ENCODE measurements around the gene BCL2L1.

BCL2L1 gene

DNA sequence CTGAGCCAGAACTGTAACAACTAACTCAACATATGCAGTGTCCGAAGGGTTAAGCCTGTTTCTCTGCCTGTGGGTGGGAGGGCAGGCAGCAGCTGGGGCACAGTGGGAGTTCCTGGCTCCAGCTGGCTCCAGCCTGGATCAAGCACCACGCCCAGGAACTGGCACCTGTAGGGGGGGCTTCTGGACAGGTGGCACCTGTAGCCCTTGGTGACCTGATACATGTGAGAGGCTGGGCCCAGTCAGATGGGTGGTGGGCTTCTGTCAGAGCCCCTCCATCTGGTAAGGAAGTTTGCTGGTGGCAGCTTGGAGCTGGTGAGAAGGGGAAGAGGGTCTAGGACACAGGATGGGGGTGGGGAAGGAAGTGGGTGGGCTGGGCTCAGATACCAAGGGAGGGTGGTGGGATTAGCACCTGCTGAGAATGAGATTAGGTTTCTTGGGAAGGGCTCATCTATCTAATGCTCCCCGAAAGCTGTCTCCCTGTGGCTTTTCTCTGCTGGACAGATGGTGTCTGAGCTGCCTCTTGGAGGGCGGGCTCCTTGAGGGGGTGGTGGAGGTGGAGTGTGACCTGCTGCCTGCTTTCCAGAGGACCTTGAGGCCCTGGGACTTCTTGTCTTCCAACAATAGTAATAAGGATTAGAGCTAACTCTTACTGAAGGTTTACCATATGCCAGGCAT is 28.5 kb downstream of the BCL2L1 start:
- Histone ChIP-seq H3K36me3 (ENCODE audit: control insufficient read depth in 5 of 5, insufficient read depth in 5 of 5, low read length in 5 of 5) (peaks cover 0 to 10% (median 5%) of the 10 kb centered on the region in 5 donors), H3K9me3 (ENCODE audit: control insufficient read depth in 5 of 5, low read length in 5 of 5) (no peaks in the 10 kb centered on the region), H3K27ac (ENCODE audit: low read depth, low read length) (peak overlapping the region; percentile 77), H3K4me3 (ENCODE audit: low read depth in 1 of 5, low read length in 5 of 5) (no peak overlapping the region), H3K4me1 (ENCODE audit: control insufficient read depth in 5 of 5, insufficient read depth in 5 of 5, low read length in 5 of 5) (peaks cover 11 to 55% (median 42%) of the 10 kb centered on the region in 5 donors), H3K27me3 (ENCODE audit: control insufficient read depth in 5 of 5, insufficient read depth in 4 of 5, low read length in 5 of 5) (no peaks in the 10 kb centered on the region), H3K9ac (ENCODE audit: low read length in 5 of 5) (peak overlapping the region in 2 of 5 donors; percentile 41 to 69)

DNA sequence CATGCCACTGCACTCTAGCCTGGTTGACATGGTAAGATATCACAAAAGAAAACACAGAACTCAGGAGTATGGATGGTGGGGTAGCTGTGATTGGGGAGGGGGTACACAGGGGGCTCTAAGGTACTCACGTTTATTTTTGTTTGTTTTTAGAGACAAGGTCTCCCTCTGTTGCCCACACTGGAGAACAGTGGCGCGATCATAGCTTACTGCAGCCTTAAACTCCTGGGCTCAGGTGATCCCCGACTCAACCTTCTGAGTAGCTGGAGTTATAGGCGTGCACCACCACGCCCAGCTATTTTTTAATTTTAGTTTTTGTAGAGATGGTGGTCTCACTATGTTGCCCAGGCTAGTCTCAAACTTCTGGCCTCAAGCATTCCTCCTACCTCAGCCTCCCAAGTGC is 29.3 kb downstream of the BCL2L1 start:
- H3K9me3 ChIP-seq (ENCODE audit: control insufficient read depth in 5 of 5, low read length in 5 of 5): no peaks in the 10 kb centered on the region
- H3K27ac ChIP-seq (ENCODE audit: low read depth, low read length): no peak overlapping the region
- peaks cover 9 to 48% (median 35%) of the 10 kb centered on the region in 5 donors for H3K4me1 ChIP-seq (ENCODE audit: control insufficient read depth in 5 of 5, insufficient read depth in 5 of 5, low read length in 5 of 5)
- no peak overlapping the region for H3K4me3 ChIP-seq (ENCODE audit: low read depth in 1 of 5, low read length in 5 of 5)
- no peaks in the 10 kb centered on the region for H3K27me3 ChIP-seq (ENCODE audit: control insufficient read depth in 5 of 5, insufficient read depth in 4 of 5, low read length in 5 of 5)
- peaks cover 0 to 13% (median 5%) of the 10 kb centered on the region in 5 donors for H3K36me3 ChIP-seq (ENCODE audit: control insufficient read depth in 5 of 5, insufficient read depth in 5 of 5, low read length in 5 of 5)
- H3K9ac ChIP-seq (ENCODE audit: low read length in 5 of 5): no peak overlapping the region

DNA sequence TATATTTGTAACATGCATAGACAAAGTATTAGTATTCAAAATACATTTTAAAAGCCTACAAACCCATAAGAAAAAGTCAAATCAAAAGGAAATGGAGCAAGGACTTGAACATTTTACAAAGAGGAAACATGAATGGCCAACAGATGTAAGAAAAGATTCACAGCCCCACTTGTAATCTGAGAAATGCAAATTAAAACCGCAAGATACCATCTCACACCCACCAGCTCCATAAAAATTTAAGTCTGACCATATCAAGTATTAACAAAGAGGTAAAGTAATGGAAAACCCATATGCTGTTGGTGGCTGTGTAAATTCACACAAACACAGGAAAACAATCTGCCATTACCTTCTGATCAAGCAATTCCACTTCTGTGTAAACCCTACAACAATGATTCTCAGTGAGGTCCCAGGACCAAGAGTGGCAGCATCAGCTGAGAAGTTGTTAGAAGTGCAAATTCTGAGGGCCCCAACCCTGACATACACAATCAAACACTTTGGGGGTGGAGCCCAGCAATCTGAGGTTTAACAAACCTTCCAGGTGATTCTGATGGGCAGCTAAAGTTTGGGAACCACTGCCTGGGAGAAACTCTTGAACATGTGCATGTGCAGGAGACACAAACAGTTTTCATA is 30.9 kb downstream of the BCL2L1 start:
- no peaks in the 10 kb centered on the region for H3K27me3 ChIP-seq (ENCODE audit: control insufficient read depth in 5 of 5, insufficient read depth in 4 of 5, low read length in 5 of 5)
- H3K36me3 ChIP-seq (ENCODE audit: control insufficient read depth in 5 of 5, insufficient read depth in 5 of 5, low read length in 5 of 5): peaks cover 0 to 19% (median 5%) of the 10 kb centered on the region in 5 donors
- H3K9me3 ChIP-seq (ENCODE audit: control insufficient read depth in 5 of 5, low read length in 5 of 5): no peaks in the 10 kb centered on the region
- H3K4me1 ChIP-seq (ENCODE audit: control insufficient read depth in 5 of 5, insufficient read depth in 5 of 5, low read length in 5 of 5): peaks cover 9 to 45% (median 32%) of the 10 kb centered on the region in 5 donors
- H3K4me3 ChIP-seq (ENCODE audit: low read depth in 1 of 5, low read length in 5 of 5): no peak overlapping the region
- peak overlapping the region; percentile 44 for H3K27ac ChIP-seq (ENCODE audit: low read depth, low read length)
- no peak overlapping the region for H3K9ac ChIP-seq (ENCODE audit: low read length in 5 of 5)

DNA sequence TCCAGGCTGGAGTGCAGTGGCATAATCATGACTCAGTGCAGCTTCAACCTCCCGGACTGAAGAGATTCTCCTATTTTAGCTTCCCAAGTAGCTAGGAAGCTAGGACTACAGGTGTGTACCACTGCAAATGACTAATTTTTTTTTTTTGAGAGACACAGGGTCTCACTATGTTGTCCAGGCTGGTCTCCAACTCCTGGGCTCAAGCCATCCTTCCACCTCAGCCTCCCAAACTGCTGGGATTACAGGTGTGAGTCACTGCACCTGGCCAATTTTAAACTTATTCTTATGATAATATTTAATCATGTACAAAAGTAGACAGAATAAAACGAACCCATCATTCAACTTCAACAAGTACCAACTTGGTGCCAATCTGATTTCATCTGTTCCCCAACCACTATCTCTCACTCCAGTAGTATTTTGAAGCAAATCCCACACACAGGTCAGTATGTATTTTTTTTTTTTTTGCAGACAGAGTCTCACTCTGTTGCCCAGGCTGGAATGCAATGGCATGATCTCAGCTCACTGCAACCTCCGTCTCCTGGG is 32.5 kb downstream of the BCL2L1 start:
- H3K9me3 ChIP-seq (ENCODE audit: control insufficient read depth in 5 of 5, low read length in 5 of 5): no peaks in the 10 kb centered on the region
- peaks cover 0 to 27% (median 3%) of the 10 kb centered on the region in 5 donors for H3K36me3 ChIP-seq (ENCODE audit: control insufficient read depth in 5 of 5, insufficient read depth in 5 of 5, low read length in 5 of 5)
- H3K4me1 ChIP-seq (ENCODE audit: control insufficient read depth in 5 of 5, insufficient read depth in 5 of 5, low read length in 5 of 5): peaks cover 3 to 42% (median 20%) of the 10 kb centered on the region in 5 donors

DNA sequence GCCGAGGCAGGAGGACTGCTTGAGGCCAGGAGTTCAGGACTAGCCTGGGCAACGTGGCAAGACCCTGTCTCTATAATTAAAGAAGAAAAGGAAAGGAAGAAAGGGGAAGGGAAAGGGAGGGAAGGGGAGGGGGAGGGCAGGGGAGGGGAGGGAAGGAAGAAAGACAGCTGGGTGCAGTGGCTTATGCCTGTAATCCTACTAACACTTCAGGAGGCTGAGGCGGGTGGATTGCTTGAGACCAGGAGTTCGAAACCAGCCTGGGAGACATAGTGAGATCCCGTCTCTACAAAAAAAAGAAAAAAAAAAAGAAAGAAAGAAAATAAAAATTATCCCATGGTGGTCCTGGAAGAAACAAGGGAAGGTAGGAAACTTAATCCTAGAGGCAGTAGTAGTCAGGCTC is 33.5 kb downstream of the BCL2L1 start:
- H3K4me3 ChIP-seq (ENCODE audit: low read depth in 1 of 5, low read length in 5 of 5): no peak overlapping the region
- H3K36me3 ChIP-seq (ENCODE audit: control insufficient read depth in 5 of 5, insufficient read depth in 5 of 5, low read length in 5 of 5): peaks cover 0 to 33% (median 5%) of the 10 kb centered on the region in 5 donors
- no peak overlapping the region for H3K9ac ChIP-seq (ENCODE audit: low read length in 5 of 5)
- H3K27me3 ChIP-seq (ENCODE audit: control insufficient read depth in 5 of 5, insufficient read depth in 4 of 5, low read length in 5 of 5): no peaks in the 10 kb centered on the region
- peaks cover 3 to 40% (median 10%) of the 10 kb centered on the region in 5 donors for H3K4me1 ChIP-seq (ENCODE audit: control insufficient read depth in 5 of 5, insufficient read depth in 5 of 5, low read length in 5 of 5)
- H3K9me3 ChIP-seq (ENCODE audit: control insufficient read depth in 5 of 5, low read length in 5 of 5): no peaks in the 10 kb centered on the region
- H3K27ac ChIP-seq (ENCODE audit: low read depth, low read length): no peak overlapping the region

More for the DNA sequence above, 32.5 kb downstream of the BCL2L1 start:
- Histone ChIP-seq H3K4me3 (ENCODE audit: low read depth in 1 of 5, low read length in 5 of 5) (no peak overlapping the region), H3K9ac (ENCODE audit: low read length in 5 of 5) (no peak overlapping the region), H3K27me3 (ENCODE audit: control insufficient read depth in 5 of 5, insufficient read depth in 4 of 5, low read length in 5 of 5) (no peaks in the 10 kb centered on the region), H3K27ac (ENCODE audit: low read depth, low read length) (no peak overlapping the region)

DNA sequence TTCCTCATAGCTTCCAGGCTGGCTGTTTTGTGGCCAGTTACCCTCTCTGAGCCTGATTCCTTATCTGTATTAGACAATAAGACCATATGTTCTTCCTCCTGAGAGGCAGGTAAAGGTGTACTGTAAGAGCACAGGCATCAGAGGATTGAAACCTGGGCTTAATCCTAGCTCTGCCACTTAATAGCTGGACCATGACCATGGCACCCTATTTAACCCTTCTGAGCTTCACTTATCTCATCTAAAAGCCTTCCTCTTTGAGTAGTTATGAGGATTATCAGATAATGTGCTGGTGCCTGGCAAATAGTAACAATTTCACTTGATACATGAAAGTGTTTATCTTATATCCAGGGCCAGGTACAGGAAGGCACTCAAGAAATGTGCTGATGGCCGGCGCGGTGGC is 34.9 kb downstream of the BCL2L1 start:
- H3K4me1 ChIP-seq (ENCODE audit: control insufficient read depth in 5 of 5, insufficient read depth in 5 of 5, low read length in 5 of 5): peaks cover 3 to 39% (median 7%) of the 10 kb centered on the region in 5 donors
- no peaks in the 10 kb centered on the region for H3K9me3 ChIP-seq (ENCODE audit: control insufficient read depth in 5 of 5, low read length in 5 of 5)
- H3K9ac ChIP-seq (ENCODE audit: low read length in 5 of 5): no peak overlapping the region
- no peak overlapping the region for H3K4me3 ChIP-seq (ENCODE audit: low read depth in 1 of 5, low read length in 5 of 5)
- no peaks in the 10 kb centered on the region for H3K27me3 ChIP-seq (ENCODE audit: control insufficient read depth in 5 of 5, insufficient read depth in 4 of 5, low read length in 5 of 5)
- H3K27ac ChIP-seq (ENCODE audit: low read depth, low read length): no peak overlapping the region
- peaks cover 0 to 35% (median 8%) of the 10 kb centered on the region in 5 donors for H3K36me3 ChIP-seq (ENCODE audit: control insufficient read depth in 5 of 5, insufficient read depth in 5 of 5, low read length in 5 of 5)

DNA sequence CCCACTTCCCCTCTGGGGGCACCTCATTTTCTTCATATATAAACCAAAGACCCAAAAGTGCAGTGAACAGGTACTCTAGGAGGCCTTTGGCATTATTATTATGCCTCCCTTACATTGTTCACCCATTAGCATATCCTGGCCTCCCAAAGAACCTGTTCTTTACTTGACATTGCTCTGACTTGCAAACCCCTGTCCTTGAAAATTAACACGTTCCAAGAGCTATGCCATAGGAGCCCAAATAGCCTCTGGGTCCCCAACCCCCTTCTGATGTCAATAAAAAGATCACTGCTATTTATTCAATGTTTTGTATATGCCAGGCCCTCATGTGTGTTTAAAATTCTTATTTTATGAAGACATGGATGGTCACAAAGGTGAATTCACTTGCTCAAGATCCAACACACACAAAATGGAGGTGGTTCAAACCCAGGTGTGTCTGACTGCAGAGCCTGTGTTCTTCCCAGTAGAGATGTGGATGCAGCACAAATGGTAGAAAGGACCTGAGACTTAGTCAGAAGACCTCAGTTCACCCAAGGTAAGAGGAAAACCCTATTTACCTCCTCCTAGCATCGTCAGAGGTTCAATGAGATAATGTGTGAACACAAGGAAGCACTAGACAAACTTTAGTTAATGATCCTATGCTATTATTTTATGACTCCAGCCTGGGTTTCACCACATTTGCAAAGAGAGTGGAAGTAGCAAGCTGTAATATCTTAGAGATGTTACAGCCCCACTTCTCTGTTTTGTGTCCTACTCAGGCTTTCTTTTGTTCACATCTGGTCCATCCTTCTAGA is 36.6 kb downstream of the BCL2L1 start:
- Histone ChIP-seq H3K27ac (ENCODE audit: low read depth, low read length) (peak overlapping the region; percentile 10), H3K9ac (ENCODE audit: low read length in 5 of 5) (peak overlapping the region in 1 of 5 donors; percentile 22), H3K36me3 (ENCODE audit: control insufficient read depth in 5 of 5, insufficient read depth in 5 of 5, low read length in 5 of 5) (peaks cover 2 to 33% (median 4%) of the 10 kb centered on the region in 5 donors), H3K4me1 (ENCODE audit: control insufficient read depth in 5 of 5, insufficient read depth in 5 of 5, low read length in 5 of 5) (peaks cover 0 to 46% (median 7%) of the 10 kb centered on the region in 5 donors), H3K27me3 (ENCODE audit: control insufficient read depth in 5 of 5, insufficient read depth in 4 of 5, low read length in 5 of 5) (no peaks in the 10 kb centered on the region), H3K4me3 (ENCODE audit: low read depth in 1 of 5, low read length in 5 of 5) (no peak overlapping the region), H3K9me3 (ENCODE audit: control insufficient read depth in 5 of 5, low read length in 5 of 5) (no peaks in the 10 kb centered on the region)

DNA sequence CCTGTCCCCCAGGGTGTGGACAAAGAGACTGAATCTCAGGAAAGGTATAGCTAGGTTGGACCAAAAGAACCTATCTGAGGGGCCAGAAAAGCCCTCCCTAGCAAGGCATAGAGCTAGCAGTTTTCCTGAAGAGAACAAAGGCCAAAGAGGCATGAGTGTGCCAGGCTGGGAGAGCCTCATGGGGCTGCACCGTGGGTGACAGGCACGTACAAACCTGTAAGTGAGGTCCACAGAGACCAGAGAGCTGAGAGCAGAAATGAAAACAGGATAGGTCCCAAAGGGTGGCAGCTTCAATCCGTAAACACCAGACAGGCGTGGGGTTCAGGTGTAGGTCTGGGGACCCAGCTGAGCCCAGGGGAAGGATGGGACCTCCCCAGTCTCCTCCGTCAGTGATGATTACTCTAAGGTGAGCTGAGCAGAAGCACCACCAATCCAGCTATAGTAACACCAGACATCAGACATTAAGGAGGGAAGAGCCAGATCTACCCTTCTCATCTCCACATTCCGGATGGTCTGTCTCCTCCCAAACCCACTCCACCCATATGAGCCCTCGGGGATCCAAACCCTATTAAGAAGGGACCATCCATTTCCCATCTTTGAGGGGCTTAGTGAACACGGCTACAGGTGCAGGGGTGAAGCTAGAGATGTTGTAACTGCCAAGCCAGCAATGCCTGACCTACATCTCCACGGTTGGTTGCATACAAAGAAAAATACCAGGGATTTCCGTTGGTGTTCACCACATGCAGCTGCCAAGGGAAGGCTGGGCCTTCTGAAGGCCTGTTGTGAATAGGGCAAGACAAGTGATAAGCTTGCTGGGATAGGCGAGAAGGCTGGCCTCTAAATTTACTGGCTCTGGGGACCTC is 38.3 kb downstream of the BCL2L1 start:
- Histone ChIP-seq H3K9ac (ENCODE audit: low read length in 5 of 5) (no peak overlapping the region), H3K4me1 (ENCODE audit: control insufficient read depth in 5 of 5, insufficient read depth in 5 of 5, low read length in 5 of 5) (peaks cover 0 to 54% (median 17%) of the 10 kb centered on the region in 5 donors), H3K27ac (ENCODE audit: low read depth, low read length) (no peak overlapping the region), H3K4me3 (ENCODE audit: low read depth in 1 of 5, low read length in 5 of 5) (no peak overlapping the region), H3K9me3 (ENCODE audit: control insufficient read depth in 5 of 5, low read length in 5 of 5) (no peaks in the 10 kb centered on the region), H3K27me3 (ENCODE audit: control insufficient read depth in 5 of 5, insufficient read depth in 4 of 5, low read length in 5 of 5) (no peaks in the 10 kb centered on the region), H3K36me3 (ENCODE audit: control insufficient read depth in 5 of 5, insufficient read depth in 5 of 5, low read length in 5 of 5) (peaks cover 5 to 43% (median 7%) of the 10 kb centered on the region in 5 donors)

DNA sequence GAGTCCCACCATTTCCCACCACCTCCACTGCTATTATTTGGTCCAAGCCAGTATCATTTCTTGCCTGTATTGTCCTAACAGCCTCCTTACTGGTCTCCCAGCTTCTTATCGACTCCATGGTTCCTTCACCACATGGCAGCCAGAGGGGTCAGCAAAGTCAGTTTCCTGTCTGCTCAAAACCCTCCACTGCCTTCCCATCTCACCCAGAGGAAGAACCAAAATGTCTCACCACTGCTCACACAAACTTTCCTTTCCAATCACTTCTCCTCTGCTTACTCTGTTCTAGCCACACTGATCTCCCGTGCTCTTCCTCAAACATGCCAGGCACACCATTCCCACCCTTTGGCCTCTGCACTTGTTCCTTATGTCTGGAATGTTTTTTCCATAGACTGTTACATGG is 39.7 kb downstream of the BCL2L1 start:
- H3K4me3 ChIP-seq (ENCODE audit: low read depth in 1 of 5, low read length in 5 of 5): no peak overlapping the region
- H3K36me3 ChIP-seq (ENCODE audit: control insufficient read depth in 5 of 5, insufficient read depth in 5 of 5, low read length in 5 of 5): peaks cover 2 to 53% (median 20%) of the 10 kb centered on the region in 5 donors
- H3K9me3 ChIP-seq (ENCODE audit: control insufficient read depth in 5 of 5, low read length in 5 of 5): no peaks in the 10 kb centered on the region
- no peaks in the 10 kb centered on the region for H3K27me3 ChIP-seq (ENCODE audit: control insufficient read depth in 5 of 5, insufficient read depth in 4 of 5, low read length in 5 of 5)
- H3K27ac ChIP-seq (ENCODE audit: low read depth, low read length): no peak overlapping the region
- no peak overlapping the region for H3K9ac ChIP-seq (ENCODE audit: low read length in 5 of 5)
- peaks cover 0 to 68% (median 27%) of the 10 kb centered on the region in 5 donors for H3K4me1 ChIP-seq (ENCODE audit: control insufficient read depth in 5 of 5, insufficient read depth in 5 of 5, low read length in 5 of 5)

Data from subcutaneous abdominal adipose tissue (tissue), 5 donors.